ENCODE results near the gene FGF14.

FGF14 gene

DNA sequence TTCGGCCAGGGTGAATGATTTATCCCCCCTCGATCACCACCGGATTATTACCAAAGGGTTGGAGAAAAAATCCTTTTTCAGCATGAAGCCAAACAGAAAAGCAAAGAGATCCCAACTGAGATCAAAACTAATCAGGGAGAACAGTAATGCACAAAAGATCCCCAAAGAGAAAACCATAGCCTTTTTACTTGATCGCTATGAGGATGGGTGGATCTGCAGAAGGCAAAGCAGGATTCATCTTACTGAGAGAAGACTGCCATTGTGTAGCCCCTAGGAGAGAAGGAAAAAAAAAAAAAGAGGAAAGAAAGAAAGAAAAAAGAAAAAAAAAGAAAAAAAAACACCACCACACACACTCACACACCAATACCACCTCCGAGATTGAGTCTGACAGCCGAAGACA is at the start of gene FGF14:
TSS of gene FGF14 (minus strand) at position 283 of the 400 bp plus-strand sequence.
- FAIRE-seq, result no peak

DNA sequence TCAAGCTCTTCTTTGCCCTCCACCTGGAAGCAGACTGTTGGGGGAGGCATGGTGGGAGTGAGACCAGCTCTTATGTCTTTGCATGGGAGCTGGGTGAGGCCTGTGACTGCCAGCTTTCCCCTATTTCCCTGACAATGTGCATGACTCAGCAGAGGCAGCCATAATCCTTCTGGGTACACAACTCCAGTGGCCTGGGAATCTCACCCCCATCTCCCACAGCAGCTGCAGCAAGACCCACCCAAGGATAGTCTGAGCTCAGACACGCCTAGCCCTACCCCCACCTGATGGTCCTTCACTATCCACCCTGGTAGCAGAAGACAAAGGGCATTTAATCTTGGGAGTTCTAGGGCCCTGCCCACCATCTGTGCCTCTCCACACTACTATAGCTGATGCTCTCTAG is 41.4 kb upstream of the FGF14 start:
- no peak for FAIRE-seq

DNA sequence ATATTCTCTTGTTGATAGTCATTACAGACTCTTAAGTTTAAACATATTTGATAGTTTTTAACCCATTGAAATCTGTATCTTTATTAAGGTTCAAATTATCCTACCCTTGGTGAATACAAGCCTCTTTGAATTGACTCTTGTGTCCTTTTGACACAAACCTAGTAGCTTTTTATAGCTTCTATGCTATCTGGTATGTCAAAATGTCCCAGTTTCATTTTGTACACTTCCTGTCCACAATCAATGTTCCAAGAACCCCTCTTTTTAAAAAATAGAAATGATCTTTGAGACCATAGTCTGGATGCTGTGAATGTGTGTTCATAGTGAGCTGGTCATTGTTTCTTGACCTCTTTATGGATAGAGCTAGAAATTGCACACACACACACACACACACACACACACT is 39.2 kb upstream of the FGF14 start:
- no peak for FAIRE-seq

DNA sequence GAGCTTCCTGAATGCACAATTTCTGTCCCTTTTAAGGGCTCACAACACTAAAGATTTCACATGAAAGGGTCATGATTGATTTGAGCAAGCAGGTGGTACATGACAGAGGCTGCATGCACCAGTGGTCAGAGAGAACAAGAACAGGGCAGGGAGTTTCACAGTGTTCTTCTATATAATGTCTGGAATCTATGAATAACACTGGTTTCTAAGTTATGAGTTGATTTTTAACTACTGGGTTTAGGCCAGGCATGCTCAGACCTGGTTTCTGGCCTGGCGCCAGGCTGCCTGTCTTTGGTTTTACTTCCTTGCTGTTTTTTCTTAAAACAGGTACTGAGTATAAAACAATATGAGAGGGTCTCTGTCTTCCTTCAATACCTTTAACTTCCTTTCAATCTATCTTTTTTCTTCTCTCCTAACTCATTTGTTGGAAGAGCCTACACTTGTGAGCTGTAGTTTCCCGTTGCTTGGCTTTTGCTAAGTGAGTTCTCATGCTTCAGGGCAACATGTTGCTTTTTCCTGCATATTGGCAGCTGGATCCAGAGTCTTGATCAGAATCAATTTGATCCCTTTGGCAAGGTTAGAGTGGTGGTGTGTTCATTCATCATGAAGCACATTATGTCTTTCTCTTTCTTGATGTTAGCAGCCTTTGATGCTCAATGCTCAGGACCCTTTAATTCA is 38.5 kb upstream of the FGF14 start:
- no peak for FAIRE-seq

DNA sequence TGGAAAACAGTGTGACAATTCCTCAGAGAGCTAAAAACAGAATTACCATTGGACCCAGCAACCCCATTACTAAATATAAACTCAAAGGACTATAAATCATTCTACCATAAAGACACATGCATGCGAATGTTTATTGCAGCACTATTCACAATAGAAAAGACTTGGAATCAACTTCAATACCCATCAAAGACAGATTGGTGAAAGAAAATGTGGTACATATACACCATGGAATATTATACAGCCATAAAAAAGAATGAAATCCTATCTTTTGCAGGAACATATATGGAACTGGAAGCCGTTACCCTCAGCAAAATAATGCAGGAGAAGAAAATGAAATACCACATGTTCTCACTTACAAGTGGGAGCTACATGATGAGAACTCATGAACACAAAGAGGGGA is 20.8 kb upstream of the FGF14 start:
- FAIRE-seq, result no peak

DNA sequence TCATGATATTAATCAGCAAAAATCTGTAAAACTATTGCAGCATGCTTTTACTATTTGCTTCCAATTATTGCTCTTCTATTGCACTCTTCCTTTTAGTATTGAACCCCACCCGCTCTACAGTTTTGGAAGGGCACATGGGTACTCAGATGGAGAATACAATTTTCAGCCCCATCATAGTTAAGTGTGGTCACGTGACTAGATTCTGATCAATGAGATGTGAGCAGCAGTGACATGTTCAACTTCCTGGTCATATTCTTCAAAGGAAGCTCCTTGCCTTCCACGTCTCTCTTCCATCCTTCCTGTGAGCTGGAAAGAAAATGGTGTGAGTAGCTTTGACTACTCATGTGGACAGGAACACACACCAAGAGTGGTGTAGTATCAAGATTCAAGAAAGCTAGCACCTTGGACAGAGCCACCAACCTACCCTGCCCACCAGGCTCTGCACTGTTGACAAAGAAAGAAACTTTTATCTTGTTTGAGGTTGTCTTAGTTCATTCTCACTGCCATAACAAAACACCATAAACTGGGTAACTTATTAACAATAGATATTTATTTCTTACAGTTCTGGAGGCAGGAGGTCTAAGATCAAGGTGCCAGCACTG is 3.8 kb upstream of the FGF14 start:
- FAIRE-seq, result no peak

DNA sequence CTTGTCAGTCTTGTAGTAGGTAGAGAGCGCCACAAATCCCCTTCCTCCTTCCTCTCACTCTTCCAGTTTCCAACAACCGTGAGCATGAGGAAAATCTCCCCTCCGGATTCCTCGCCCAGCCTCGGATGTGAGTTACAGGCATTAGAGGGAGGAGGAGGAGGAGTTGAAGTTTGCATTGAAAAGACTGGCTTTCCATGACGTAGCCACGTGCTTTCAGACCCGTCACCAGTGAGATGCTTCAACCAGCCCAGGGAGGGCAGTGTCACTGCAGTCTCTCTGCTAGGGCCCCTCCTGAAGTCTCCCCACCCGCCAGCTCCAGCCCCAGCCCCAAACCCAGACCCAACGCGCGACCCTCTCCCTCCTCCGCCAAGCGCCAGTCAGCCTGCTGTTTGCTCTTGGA is 442 bp upstream of the FGF14 start:
- FAIRE-seq, result no peak

DNA sequence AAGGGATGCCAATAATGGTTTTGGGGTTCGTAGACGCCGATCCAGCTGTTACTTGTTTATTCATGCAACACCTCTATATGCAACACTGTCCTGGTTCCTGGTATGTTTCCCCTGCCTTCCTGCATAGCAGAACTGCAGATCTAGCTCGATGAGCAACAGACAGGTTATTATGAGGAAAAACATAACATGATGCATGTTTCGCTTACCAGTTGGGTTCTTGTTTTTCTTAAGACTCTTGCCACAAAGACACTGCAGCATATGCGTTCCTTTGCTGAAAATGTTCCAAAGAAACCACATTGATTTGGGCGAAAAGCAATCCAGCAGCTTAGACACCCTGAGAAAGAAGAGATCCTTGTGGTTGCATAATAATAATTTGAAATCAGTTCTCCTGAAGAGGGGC is 583 bp downstream of the FGF14 start:
- FAIRE-seq, result no peak

DNA sequence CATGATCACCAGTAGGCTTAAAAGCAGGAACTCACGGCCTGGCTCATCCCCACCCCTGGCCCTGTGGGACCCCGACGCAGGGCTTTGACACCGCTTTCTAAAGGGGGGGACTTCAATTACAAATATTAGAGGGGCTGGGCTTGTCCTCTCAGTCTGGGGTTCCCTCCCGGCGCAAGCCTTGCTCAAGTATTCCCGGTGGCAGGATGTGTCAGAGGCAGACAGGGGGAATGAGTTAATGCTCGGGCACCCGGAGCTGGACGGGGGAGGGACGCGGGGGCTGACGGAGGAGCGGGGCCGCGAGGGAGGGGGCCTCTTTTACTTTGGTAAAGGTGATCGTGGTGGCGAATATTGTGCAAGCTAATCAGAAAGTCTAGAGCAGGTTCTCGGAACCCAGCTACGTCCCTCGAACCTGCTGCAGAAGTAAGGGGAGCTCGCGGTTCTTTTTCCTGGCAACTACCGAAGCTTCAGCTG is 1.1 kb downstream of the FGF14 start:
- FAIRE-seq, result no peak

DNA sequence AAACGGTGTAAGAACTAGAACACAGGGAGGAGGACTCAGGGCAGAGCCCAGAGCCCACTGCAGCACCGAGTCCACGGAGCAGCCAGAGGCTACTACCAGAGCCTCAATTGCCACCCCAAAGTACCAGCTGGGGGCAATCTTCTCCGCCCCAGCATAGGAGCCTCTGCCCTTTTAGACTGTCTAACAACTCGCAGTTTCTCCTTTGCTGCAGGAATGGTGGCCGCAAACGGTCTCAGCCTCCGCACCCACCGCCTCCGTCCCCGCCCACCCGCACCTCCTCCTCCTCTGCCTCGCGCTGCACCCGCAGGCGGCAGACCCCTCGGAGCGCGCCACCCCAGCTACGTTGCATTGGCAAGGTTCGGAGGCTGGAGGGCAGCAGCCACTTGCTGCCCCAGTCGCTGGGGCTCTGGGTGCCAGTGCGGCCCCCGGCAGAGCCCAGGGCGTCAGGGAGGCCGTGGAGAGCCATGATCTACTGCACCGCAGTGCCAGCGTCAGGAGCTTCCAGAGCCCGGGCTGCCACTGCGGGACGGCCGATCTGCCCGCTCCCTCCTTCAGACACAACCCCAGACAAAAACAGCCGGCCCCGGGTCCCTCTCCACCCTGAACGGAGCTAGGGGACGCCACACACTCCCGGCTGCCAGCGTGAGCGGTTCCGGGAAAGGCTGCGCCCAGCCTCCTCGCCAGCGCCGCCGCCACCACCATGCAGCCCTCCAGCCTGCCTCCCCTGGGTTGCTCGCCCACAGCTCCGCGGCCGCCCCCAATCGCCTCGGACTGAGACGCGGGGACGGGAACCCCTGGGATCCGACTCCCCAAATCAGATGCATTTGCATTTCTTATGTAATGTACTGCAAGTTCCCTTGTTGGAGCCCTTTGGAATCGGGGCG is 1.8 kb downstream of the FGF14 start:
- FAIRE-seq, result no peak

DNA sequence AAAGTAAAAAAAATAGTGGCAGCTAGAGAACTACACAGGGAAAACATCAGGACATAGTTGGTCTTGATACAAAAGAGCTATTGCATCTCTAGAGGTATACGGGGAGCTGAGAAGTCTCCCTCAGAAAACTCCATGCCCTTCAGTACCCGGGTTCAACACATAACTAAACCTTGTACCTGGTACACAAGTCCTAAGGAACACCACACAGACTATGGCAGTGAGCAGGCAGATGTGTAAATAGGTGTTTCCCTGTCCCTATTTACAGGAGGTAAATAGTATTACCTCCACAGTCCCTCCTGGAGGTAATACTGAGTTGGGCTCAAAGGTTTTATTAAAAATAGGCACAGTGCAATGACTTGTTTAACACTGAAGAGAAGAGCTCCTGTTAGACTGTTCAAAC is 5.9 kb downstream of the FGF14 start:
- no peak for FAIRE-seq

DNA sequence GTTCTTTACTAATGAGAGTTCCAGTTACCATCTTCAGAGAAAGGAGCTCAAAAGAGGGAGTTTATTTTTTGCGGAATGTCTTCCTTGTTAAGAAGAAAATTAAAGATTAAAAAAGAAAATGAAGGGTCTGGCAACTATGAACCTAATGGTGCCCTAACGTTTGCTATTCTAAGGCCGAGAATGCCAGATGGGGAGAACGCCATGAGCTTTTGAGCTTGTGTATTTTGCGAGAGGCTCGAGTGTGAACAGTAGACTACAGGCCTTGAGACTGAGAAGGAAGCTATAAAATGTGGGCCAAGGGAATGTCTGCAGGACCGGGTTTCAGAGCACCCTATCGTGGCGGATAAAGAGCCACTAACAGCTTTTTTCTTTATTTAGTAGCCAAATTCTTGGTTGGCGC is 6.7 kb downstream of the FGF14 start:
- no peak for FAIRE-seq

DNA sequence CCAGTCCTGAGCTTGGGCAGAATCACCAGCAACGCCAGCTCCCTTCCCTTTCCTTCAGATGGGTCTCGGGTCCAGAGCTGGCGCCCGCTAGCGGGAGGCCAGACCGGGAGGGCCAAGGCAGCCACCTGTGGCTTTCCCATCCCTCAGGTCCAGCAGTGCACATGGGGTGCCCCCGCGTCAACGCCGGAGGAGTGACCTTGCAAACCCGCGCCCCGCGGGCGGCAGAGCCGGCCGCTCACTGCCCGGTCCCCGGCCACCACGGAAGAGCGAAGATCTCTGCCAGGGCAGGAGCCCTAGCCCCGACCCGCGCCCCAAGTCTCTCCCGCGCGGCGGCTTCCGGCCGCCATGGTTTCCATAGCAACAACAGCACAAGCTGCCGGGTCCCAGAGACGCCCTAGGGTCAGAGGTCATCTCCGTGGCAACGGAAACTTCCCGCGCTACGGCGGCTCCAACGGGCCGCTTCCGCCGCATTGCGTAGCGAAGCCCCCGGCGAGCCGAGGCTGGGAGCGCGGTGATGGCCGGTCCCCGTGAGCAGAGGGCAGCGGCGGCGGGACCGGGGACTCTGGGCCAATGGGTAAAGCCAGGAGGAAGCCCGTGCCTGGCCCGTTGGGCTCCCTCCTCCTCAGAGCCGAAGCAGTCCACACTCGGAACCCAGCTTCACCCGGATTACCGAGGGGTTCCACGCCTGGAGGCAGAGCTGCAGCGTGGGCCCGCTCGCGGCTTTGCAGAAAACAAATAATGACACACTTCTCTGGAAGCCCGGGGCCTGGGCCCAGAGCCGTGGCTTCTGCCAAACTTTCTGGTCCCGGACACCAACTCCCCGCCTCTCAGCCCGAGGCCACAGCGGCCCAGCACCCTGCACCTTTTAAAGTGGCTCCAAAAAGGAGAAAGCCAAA is 7.4 kb downstream of the FGF14 start:
- no peak for FAIRE-seq

DNA sequence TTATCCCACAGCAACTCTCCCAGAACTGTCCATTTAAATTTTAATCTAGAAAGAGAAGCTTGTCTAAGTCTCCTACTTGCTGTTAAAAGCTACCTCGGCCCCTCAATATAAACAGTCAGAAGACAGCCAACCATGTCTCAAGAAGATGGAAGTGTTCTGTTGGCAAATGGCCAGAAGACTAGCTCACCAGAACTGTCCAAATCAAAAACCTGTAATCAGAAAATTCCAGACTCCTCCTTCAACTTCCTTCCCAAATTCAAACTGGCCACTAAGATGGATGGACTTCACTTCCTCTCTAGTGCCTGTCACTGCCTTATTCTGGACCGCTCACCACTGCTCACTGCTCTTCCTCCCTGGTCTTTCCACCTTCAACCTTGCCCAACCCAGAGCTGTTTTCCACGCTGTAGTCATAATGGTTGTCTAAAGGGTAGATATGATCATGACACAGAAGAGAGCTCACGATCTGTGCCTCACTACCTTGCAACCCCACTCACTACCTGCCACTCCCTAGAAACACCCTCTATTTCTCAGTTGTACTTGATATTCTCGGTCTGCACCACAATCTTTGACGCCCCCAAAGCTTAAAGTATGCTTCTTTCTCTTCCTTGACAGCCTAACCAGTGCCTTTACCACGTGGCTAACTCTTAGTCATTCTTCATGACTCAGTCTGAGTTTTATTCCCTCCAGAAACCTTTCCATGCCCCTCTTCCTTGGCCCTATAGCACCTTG is 9.2 kb downstream of the FGF14 start:
- FAIRE-seq, result no peak

DNA sequence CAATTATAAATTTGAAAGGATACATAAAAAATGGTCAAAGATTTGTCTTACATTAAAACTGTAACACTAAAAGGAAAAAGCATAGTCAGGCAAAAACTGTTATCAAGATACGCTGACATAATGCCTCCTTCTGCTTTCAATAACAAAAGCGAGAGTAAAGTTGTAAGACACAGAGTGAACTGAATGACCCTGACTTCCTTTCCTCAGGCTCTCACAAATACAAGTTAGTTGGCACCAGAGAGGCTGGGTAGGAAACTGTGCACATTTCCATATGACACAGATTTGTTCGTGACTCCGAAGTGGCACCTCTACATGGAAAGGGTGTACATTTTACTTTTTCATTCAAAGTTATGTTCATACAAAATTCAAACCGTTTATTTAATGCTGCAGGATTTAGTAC is 15.4 kb downstream of the FGF14 start:
- FAIRE-seq, result no peak

DNA sequence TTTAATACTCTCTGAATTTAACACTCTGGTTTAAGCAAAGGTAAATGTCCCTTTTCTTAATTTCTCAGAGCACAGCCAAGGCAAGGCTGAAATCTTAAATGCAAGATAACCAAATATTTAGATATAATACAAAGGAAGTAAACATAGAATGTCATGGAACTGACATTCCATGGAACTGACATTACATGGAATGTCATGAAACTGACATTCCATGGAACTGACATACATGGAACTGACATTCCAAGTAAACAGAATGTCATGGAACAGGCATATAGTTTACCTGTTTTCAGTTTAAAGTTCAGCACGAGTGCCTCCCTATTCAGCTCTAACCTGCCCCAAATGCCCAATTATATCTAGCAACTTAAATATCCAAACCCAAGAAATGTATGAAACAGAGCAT is 21.8 kb downstream of the FGF14 start:
- FAIRE-seq, result no peak

DNA sequence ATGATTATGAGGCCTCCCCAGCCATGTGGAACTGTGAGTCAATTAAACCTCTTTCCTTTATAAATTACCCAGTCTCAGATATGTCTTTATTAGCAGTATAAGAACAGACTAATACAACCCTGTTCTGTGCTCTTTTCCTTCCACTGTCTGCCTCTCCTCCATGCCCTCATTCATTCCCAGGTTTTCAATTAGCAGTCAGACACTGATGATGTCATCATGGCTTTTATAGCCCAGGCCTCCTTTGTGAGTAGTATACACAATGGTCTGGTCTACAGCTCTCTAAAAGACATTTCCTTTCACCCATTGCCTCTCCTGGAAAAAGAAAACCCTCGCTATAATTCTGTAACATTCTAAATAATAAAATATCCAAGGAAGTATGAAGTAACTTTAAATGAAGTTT is 25.5 kb downstream of the FGF14 start:
- no peak for FAIRE-seq

DNA sequence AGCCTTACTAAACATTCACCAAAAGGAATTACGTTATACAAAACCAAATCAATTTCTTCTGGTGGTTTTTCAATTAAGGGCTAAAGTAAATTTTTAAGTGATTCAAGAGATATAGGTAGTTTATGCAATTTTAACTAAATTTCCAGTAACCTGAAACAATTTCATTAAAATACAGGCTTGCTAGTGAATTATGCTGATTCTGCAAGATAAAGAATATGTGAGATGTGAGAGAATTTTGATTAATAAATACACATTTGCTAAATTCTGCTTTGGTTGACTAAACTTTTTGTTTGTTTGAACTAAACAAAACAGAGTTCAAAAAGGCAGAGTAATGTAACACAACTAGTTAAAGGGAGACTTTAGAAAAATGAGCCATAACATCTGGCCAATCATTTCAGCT is 27.1 kb downstream of the FGF14 start:
- FAIRE-seq, result no peak

DNA sequence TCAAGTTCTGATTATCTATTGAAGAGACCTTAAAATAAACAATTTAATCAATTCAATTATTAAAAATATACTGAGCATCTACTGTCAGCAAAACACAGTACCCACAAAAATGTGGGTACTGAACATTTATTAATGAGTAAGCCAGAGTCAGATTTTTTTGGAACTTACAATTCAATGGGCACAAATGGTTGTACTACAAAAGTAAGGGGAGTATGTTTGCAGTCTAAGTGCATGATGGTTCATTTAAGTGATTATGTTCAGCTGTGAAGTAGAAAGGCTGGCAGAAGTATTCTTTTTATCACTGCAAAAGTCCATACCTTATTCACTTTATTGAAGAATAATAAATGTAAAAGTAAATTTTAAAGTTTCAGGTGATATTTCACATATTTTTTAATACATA is 27.6 kb downstream of the FGF14 start:
- no peak for FAIRE-seq

DNA sequence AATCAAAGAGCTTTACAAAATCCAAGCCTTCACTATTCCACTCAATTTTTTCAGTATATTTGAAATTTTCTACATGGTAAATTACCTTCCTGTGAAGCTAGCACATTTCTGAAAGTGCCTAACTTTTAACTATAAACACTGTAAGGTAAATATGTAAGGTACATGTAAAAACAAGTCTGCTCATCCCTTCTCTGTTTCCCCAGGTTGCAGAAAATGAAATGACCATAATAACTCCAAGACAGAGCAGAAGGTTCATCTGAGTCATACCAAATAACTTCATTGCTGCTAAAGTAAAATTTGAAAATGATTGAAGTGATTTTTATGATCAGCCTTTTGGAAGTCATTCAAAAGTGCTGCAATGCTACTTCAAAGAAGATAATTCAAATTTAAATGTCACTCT is 28.6 kb downstream of the FGF14 start:
- no peak for FAIRE-seq

DNA sequence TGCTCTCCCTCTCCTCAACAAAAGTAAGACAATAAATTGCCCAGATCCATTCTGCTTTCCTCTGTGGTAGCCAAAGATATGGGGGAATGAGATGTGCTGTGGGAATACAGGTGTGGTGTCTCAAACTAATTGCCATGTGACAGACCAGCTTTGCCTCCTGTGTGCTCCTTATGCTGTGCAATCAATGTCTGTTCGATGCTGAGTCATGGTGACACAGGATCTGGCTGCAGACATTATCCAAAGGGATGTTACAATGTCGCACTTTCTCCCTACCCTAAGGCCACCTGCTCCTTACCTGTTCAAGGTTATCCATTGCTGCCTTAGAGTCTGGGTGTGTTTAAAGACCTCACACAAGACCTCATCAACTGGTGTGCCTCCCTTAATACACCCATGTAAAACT is 32.5 kb downstream of the FGF14 start:
- FAIRE-seq, result no peak

DNA sequence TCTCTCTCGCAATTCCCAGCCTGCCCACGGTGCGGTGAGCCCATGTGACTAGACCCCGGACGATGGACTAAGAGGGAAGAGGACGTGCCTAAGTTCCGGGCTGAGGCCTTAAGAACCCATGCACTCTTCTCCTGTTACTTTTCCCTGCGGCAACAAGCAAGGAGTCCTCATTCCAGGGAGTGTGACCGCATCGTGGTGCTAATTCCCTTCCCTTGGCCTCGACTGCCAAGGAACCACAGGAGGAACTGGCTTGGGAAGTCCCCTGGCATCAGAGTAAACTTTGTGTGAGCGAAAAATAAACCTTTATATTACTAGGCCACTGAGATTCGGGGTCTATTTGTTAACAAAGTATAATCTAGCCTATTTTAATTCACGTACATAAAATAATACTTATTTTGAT is 34.0 kb downstream of the FGF14 start:
- no peak for FAIRE-seq

All from colon (tissue), 2 donors.